ENCODE results near the gene HOXA11. TPM values are rescaled to one million over a fixed set of nuclear protein-coding genes. Genes with fewer than 3 reads are reported as not detected.

Gene HOXA11
- total RNA-seq, 2 donors from 2014 or later, result not detected

GRCh38 chr7:27154901-27155815, 29.9 kb downstream of the HOXA11 start:
- DNase-seq (no peak), ATAC-seq (no peak)
- intact Hi-C loops (cut with DNase I), result no loop called here

- ATAC-seq (no peak), DNase-seq (no peak)
- intact Hi-C loops (cut with DNase I), result no loop called here
Observed at GRCh38 chr7:27154369-27154768, 30.7 kb downstream of the HOXA11 start.

GRCh38 chr7:27153526-27153925, 31.5 kb downstream of the HOXA11 start:
- no peak for ATAC-seq

GRCh38 chr7:27152816-27153442, 32.1 kb downstream of the HOXA11 start:
- intact Hi-C loops (cut with DNase I), result no loop called here
- no peak for DNase-seq
- no peak for ATAC-seq

More at GRCh38 chr7:27153526-27153925, 31.5 kb downstream of the HOXA11 start:
- intact Hi-C loops (cut with DNase I), result no loop called here
- no peak for DNase-seq

- ATAC-seq (no peak), DNase-seq (no peak)
- intact Hi-C loops (cut with DNase I), result no loop called here
Observed at GRCh38 chr7:27151931-27152815, 32.9 kb downstream of the HOXA11 start, which contains the start of gene HOXA3. Gene HOXA3, minus strand, starts transcription at chr7:27152583. Its CDS starts 41,943 bp downstream, at chr7:27110640.

GRCh38 chr7:27151341-27151930, 33.6 kb downstream of the HOXA11 start:
- DNase-seq (no peak), ATAC-seq (no peak)
- intact Hi-C loops (cut with DNase I), result no loop called here

- intact Hi-C loops (cut with DNase I), result no loop called here
- peak; percentile 78 to 82 for ATAC-seq
Observed at GRCh38 chr7:27150568-27151340, 34.3 kb downstream of the HOXA11 start.

GRCh38 chr7:27149842-27150567, 35.0 kb downstream of the HOXA11 start:
- ATAC-seq, result no peak
- no peak for DNase-seq
- intact Hi-C loops (cut with DNase I), result no loop called here

More at GRCh38 chr7:27150568-27151340, 34.3 kb downstream of the HOXA11 start:
- peak; percentile 72 for DNase-seq

GRCh38 chr7:27148756-27149641, 36.0 kb downstream of the HOXA11 start:
- intact Hi-C loops (cut with DNase I), result no loop called here
- DNase-seq (no peak), ATAC-seq (no peak)

- DNase-seq (no peak), ATAC-seq (no peak)
- intact Hi-C loops (cut with DNase I), result no loop called here
Observed at GRCh38 chr7:27148031-27148755, 36.8 kb downstream of the HOXA11 start.

GRCh38 chr7:27147199-27148030, 37.6 kb downstream of the HOXA11 start, which contains the start of gene HOXA6:
Gene HOXA6, minus strand, starts transcription at chr7:27147774. Its CDS starts 25 bp downstream, at chr7:27147749.
- DNase-seq, result no peak
- intact Hi-C loops (cut with DNase I), result no loop called here
- ATAC-seq, result no peak

- ATAC-seq (no peak), DNase-seq (no peak)
- intact Hi-C loops (cut with DNase I), result no loop called here
Observed at GRCh38 chr7:27146491-27147198, 38.4 kb downstream of the HOXA11 start.

- ATAC-seq, result no peak
- intact Hi-C loops (cut with DNase I), result no loop called here
- no peak for DNase-seq
Observed at GRCh38 chr7:27145914-27146412, 39.1 kb downstream of the HOXA11 start.
